WTC11 (cell line): ENCODE results near the gene NPAS3. TPM values are rescaled to one million over a fixed set of nuclear protein-coding genes. Genes with fewer than 3 reads are reported as not detected.

ENCODE experiments used
- ATAC-seq: fragments of 200-7000 bp; cut with Tn5 transposase; 2 replicates; pipeline ENCODE4 v1.10.0; 2021; ENCODE audit warnings: mild to moderate bottlenecking, moderate library complexity
- CTCF ChIA-PET: fragments of 300-600 bp; sonication (Branson Sonifier 250); formaldehyde crosslinking; loops from one replicate; lab custom pipeline; 2021; ENCODE audit warnings: antibody characterized with exemption; lab: Charles Lee
- POLR2A ChIA-PET: fragments of 350-600 bp; sonication (Branson Sonifier 250); formaldehyde crosslinking; loops from one replicate; lab custom pipeline; 2021; ENCODE audit warnings: antibody characterized with exemption; lab: Charles Lee
- DNase-seq: peaks from one replicate; pipeline ENCODE4 v3.0.0; 2021; ENCODE audit warnings: low spot score
- H3K27ac Mint-ChIP-seq: 2 replicates; pipeline ENCODE4 v1.8.0; 2021; ENCODE audit warnings: mixed read lengths
- H3K27me3 Mint-ChIP-seq: 2 replicates; pipeline ENCODE4 v1.8.0; 2021; ENCODE audit warnings: low read depth, mild to moderate bottlenecking, moderate library complexity, mixed read lengths
- H3K36me3 Mint-ChIP-seq: 2 replicates; pipeline ENCODE4 v1.8.0; 2021; ENCODE audit warnings: mixed read lengths
- H3K4me1 Mint-ChIP-seq: 2 replicates; pipeline ENCODE4 v1.8.0; 2022; ENCODE audit warnings: mixed read lengths
- H3K4me3 Mint-ChIP-seq: 2 replicates; pipeline ENCODE4 v1.8.0; 2021; ENCODE audit warnings: mild to moderate bottlenecking, moderate library complexity, mixed read lengths
- H3K9me3 Mint-ChIP-seq: 2 replicates; pipeline ENCODE4 v1.8.0; 2021; ENCODE audit warnings: mixed read lengths
- AR ChIP-seq: fragments of 250-450 bp; sonication (Bioruptor Pico); IDR thresholded peaks from 2 replicates; pipeline ENCODE4 v1.9.0; 2021; ENCODE audit warnings: mild to moderate bottlenecking
- ARID4B ChIP-seq: sonication (generic); formaldehyde crosslinking; IDR thresholded peaks from 2 replicates; pipeline ENCODE4 v1.8.0; 2023; ENCODE audit warnings: missing genetic modification reagents, mild to moderate bottlenecking, borderline replicate concordance
- CBFB ChIP-seq: sonication (generic); formaldehyde crosslinking; IDR thresholded peaks from 2 replicates; pipeline ENCODE4 v1.8.1; 2022; ENCODE audit warnings: mild to moderate bottlenecking, low read depth, missing genetic modification reagents
- EMX1 ChIP-seq: fragments of 250-450 bp; sonication (Bioruptor Pico); IDR thresholded peaks from 2 replicates; pipeline ENCODE4 v1.8.0; 2021; ENCODE audit warnings: mild to moderate bottlenecking
- ERG ChIP-seq: fragments of 250-450 bp; sonication (Bioruptor Pico); IDR thresholded peaks from 2 replicates; pipeline ENCODE4 v1.8.0; 2021; ENCODE audit warnings: mild to moderate bottlenecking
- GABPB1 ChIP-seq: sonication (generic); formaldehyde crosslinking; IDR thresholded peaks from 2 replicates; pipeline ENCODE4 v1.8.1; 2023; ENCODE audit warnings: mild to moderate bottlenecking, missing genetic modification reagents
- JAZF1 ChIP-seq: fragments of 250-450 bp; sonication (Bioruptor Pico); IDR thresholded peaks from 2 replicates; pipeline ENCODE4 v1.9.0; 2021; ENCODE audit warnings: moderate library complexity, mild to moderate bottlenecking, inconsistent platforms
- USF2 ChIP-seq: sonication (generic); formaldehyde crosslinking; IDR thresholded peaks from 2 replicates; pipeline ENCODE4 v1.8.1; 2023; ENCODE audit warnings: mild to moderate bottlenecking, missing genetic modification reagents, moderate library complexity
- ZNF121 ChIP-seq: sonication (generic); formaldehyde crosslinking; IDR thresholded peaks from 2 replicates; pipeline ENCODE4 v1.8.0; 2023; ENCODE audit warnings: missing genetic modification reagents
- ZNF138 ChIP-seq: sonication (generic); formaldehyde crosslinking; conservative IDR thresholded peaks from 2 replicates; pipeline ENCODE4 v1.8.1; 2022; ENCODE audit warnings: mild to moderate bottlenecking, moderate library complexity, missing genetic modification reagents
- ZNF232 ChIP-seq: sonication (generic); formaldehyde crosslinking; IDR thresholded peaks from 2 replicates; pipeline ENCODE4 v1.8.0; 2022; ENCODE audit warnings: mild to moderate bottlenecking, missing genetic modification reagents
- ZNF396 ChIP-seq: fragments of 250-450 bp; sonication (Bioruptor Pico); IDR thresholded peaks from 2 replicates; pipeline ENCODE4 v1.8.0; 2021; ENCODE audit warnings: mild to moderate bottlenecking, moderate library complexity, borderline replicate concordance
- total RNA-seq: library from RNA; stranded (reverse); gene quantifications from 3 replicates; pipeline ENCODE4 v1.2.3, GENCODE V29; 2021
- TF ChIP-seq, protein P1 (sequence below): fragments of 250-450 bp; sonication (Bioruptor Pico); IDR thresholded peaks from 2 replicates; pipeline ENCODE4 v1.9.0; 2021; ENCODE audit warnings: moderate library complexity, mild to moderate bottlenecking, inconsistent platforms, borderline replicate concordance
- TF ChIP-seq, protein P2 (sequence below): sonication (generic); formaldehyde crosslinking; IDR thresholded peaks from 2 replicates; pipeline ENCODE4 v1.8.1; 2022; ENCODE audit warnings: missing genetic modification reagents, borderline replicate concordance
- TF ChIP-seq, protein P3 (sequence below): sonication (generic); formaldehyde crosslinking; IDR thresholded peaks from 2 replicates; pipeline ENCODE4 v1.8.0; 2023; ENCODE audit warnings: missing genetic modification reagents

Gene NPAS3
- total RNA-seq, 1 experiment from 2014 or later, result 3.2 TPM

DNA sequence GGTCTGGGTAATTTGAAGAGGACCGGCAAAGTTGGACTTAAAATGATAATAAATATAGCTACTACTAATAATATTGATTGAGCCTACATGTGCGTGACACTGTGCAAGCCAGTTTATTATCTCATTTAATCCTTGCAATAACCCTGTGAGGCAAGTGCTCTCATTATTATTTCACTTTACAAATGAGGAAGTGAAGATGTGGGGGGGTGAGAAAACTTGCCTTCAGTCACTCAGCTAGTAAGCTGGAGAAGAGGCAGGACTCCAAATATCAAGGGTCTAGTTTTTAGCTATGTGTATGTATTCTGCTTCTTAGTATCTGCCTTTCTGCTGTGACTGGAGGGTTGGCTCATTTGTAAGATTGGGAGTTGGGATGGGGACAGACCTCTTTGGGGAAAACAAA lies 39.2 kb downstream of the NPAS3 start (continued):
- TF ChIP-seq, protein P1, sequence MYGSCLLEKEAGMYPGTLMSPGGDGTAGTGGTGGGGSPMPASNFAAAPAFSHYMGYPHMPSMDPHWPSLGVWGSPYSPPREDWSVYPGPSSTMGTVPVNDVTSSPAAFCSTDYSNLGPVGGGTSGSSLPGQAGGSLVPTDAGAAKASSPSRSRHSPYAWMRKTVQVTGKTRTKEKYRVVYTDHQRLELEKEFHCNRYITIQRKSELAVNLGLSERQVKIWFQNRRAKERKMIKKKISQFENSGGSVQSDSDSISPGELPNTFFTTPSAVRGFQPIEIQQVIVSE (CRISPR knock-in tag), result no peak
- TF ChIP-seq, all 79 proteins: peak for 0

- CTCF ChIA-PET, result no interaction called here
- H3K9me3 Mint-ChIP-seq, result no peaks in the 10 kb centered on the region
- no peak for ATAC-seq
- POLR2A ChIA-PET, result no interaction called here
- H3K27me3 Mint-ChIP-seq, result no peaks in the 10 kb centered on the region
- no peaks in the 10 kb centered on the region for H3K36me3 Mint-ChIP-seq
- no peak overlapping the region for H3K4me3 Mint-ChIP-seq
- TF ChIP-seq, protein P2, sequence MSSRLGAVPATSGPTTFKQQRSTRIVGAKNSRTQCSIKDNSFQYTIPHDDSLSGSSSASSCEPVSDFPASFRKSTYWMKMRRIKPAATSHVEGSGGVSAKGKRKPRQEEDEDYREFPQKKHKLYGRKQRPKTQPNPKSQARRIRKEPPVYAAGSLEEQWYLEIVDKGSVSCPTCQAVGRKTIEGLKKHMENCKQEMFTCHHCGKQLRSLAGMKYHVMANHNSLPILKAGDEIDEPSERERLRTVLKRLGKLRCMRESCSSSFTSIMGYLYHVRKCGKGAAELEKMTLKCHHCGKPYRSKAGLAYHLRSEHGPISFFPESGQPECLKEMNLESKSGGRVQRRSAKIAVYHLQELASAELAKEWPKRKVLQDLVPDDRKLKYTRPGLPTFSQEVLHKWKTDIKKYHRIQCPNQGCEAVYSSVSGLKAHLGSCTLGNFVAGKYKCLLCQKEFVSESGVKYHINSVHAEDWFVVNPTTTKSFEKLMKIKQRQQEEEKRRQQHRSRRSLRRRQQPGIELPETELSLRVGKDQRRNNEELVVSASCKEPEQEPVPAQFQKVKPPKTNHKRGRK (CRISPR knock-in tag), result no peak
- TF ChIP-seq ZNF232 (CRISPR knock-in tag), result no peak
- no peak for TF ChIP-seq GABPB1 (CRISPR knock-in tag)
- TF ChIP-seq ZNF396 (CRISPR knock-in tag), result no peak
- H3K27ac Mint-ChIP-seq, result no peak overlapping the region
- no peak for DNase-seq
- H3K4me1 Mint-ChIP-seq, result no peaks in the 10 kb centered on the region
These were observed 40.1 kb downstream of the NPAS3 start for GRCh38 chr14:32978691-32979255.

GRCh38 chr14:32980178-32980901 lies 41.7 kb downstream of the NPAS3 start:
- no peaks in the 10 kb centered on the region for H3K27me3 Mint-ChIP-seq
- CTCF ChIA-PET, result no interaction called here
- TF ChIP-seq ARID4B (CRISPR knock-in tag) (no peak), ZNF121 (CRISPR knock-in tag) (no peak), EMX1 (no peak), AR (no peak), ERG (CRISPR knock-in tag) (no peak), CBFB (CRISPR knock-in tag) (no peak), JAZF1 (CRISPR knock-in tag) (no peak), USF2 (CRISPR knock-in tag) (no peak), ZNF138 (CRISPR knock-in tag) (no peak)
- TF ChIP-seq, protein P3, sequence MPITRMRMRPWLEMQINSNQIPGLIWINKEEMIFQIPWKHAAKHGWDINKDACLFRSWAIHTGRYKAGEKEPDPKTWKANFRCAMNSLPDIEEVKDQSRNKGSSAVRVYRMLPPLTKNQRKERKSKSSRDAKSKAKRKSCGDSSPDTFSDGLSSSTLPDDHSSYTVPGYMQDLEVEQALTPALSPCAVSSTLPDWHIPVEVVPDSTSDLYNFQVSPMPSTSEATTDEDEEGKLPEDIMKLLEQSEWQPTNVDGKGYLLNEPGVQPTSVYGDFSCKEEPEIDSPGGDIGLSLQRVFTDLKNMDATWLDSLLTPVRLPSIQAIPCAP, result no peak
- DNase-seq (no peak), ATAC-seq (no peak)
- no peaks in the 10 kb centered on the region for H3K36me3 Mint-ChIP-seq
- H3K9me3 Mint-ChIP-seq, result no peaks in the 10 kb centered on the region
- H3K4me3 Mint-ChIP-seq, result no peak overlapping the region
- no peak overlapping the region for H3K27ac Mint-ChIP-seq
- POLR2A ChIA-PET, result no interaction called here
- no peaks in the 10 kb centered on the region for H3K4me1 Mint-ChIP-seq
